ENCODE data around the gene UGT1A8.

UGT1A8 gene

GRCh38 chr2:233803292-233803911 lies 186.0 kb downstream of the UGT1A8 start:
- DNase-seq: no peak

- DNase-seq: no peak
Observed at GRCh38 chr2:233803994-233804393, 186.6 kb downstream of the UGT1A8 start.

- no peak for DNase-seq
Observed at GRCh38 chr2:233807215-233807865, 189.9 kb downstream of the UGT1A8 start.

DNA sequence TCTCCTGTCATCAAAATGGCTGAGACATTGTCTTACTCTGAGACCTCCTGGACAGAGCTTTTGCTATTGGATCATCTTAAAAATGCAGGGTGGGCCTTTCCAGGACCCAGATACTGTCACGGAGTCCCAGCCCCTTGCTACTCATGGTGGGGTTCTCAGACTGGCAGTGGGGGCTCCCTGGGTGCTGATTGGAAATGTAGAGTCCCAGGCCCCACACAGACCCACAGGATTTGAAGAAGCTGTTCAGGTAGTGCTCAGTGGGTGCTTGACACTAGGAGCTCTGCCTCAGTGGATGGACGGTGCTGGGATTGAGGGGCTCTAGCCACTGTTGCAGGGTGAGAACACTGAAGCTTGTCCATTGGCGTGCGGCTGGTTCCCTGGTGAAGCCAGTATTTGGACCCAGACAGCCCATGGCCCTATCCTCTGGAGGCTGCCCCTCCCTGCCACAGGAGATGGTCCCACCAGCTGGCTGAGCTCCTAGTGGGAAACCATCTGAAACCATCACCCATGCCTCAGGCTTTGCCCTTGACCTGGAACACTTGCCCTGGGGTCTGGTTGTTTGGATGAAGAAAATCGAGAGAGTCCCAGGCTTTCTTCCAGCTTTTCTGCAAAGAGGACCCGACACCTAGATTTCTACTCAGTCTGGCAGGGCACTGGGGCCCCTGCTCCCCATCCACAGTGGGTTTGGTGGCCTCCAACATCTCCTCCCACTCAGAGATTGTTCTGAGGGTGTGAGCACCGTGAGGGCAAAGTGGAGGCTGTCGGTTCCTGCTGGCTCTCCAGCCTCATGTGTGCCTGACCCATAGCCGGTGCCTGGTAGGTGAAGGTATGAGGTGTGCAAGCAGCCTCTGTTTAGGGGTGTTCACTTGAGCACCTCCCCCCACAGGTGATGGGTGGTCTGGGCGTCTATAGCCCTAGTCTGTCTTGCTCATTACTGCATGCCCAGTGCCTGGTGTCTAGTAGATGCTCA lies 190.8 kb downstream of the UGT1A8 start:
- no peak for DNase-seq

DNA sequence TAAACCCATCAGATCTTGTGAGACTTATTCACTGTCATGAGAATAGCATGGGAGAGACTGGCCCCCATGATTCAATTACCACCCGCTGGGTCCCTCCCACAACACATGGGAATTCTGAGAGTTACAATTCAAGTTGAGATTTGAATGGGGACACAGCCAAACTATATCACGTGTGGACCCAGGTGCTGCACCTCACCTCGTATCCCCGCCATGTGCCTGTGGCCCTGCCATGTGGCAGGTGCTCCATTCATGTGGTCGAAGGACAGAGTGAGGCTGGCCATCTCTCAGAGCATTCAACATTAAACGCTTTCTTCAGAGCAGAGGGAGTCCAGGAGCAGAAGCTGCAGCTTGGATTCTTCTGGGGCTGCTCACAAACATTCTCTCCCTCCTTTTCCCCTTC lies 193.0 kb downstream of the UGT1A8 start:
- DNase-seq: no peak

GRCh38 chr2:233811087-233811486 lies 193.7 kb downstream of the UGT1A8 start:
- DNase-seq: no peak

DNA sequence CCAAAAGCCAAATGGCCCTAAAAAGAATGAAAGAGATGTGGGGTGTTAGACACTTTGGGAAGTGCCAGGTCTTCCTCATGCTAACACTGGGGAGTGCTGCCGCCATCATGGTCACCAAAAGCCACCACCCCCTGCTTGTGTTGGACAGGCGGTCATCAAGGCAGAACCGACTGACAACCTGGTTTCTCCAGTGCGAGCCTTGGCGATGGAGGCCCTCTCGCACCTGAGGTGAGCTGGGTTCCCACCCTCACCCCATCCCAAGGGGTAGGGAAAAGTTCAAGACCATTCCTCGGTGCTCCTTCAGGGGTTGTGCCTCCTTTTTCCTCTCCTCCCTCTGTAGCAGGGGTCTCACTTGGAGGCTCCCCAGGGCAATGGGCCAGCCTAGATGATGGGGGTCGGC lies 194.3 kb downstream of the UGT1A8 start:
- DNase-seq: no peak

DNA sequence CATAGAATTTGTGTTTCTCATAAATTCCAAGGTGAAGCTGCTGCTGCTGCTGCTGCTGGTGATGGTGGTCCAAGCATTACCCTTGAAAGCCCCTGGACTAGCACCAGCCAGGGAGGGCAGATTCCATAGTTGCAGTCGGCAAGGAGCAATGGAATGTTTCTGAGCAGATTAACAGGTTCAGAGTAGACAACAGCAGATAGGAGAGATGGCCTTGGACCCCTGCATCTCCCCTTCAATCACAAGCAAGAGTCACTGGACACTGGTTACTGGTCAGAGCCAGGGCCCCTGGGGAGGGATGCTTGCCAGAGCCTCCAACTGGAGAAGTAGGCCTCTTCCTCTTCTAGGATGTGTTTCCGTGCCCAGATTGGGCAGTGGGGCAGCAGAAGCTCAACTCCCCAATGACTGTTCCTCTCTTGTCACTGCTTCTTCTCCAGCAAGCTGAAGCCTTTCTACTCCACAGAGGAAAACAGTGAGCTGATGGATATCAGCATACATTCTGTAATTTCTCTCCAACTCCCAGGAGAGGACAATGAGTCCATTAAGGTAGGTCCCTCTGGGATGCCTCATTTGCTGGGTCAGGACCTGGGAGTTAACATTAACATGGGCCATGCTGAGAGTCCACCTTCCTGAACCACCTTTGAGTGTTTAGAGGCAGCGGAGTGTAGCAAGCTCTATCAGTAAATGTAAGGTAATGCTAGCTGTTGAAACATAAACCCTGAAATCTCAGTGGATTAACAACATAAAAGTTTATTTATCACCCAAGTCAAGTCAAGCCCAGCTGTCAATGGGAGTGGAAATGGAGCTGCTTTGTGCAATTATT lies 196.0 kb downstream of the UGT1A8 start:
- no peak for DNase-seq

GRCh38 chr2:233814056-233814835 lies 196.8 kb downstream of the UGT1A8 start:
- DNase-seq: no peak

GRCh38 chr2:233815861-233816260 lies 198.4 kb downstream of the UGT1A8 start:
- DNase-seq: no peak

GRCh38 chr2:233816334-233816733 lies 198.9 kb downstream of the UGT1A8 start:
- no peak for DNase-seq

DNA sequence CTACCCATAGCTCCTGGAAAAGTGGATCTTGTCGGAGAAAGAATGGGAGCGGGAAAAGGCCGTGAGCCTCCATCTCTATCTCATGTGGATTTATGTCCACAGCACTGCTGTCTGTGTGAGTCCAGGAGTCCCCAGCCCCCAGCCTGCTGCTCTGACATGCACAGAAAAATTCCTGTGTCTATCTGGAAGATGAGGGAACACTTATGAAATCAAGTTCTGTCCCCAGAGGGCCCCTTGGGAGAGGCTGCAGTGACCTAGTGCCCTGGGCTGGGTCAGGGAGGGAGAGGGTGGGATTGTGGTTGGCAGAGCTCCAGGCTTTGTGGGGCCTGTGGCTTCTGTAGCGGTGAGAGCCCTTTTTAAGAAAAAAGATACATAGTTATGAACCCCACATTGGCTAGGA lies 199.3 kb downstream of the UGT1A8 start:
- no peak for DNase-seq

- no peak for DNase-seq
Observed at GRCh38 chr2:233817361-233817911, 200.0 kb downstream of the UGT1A8 start.

DNA sequence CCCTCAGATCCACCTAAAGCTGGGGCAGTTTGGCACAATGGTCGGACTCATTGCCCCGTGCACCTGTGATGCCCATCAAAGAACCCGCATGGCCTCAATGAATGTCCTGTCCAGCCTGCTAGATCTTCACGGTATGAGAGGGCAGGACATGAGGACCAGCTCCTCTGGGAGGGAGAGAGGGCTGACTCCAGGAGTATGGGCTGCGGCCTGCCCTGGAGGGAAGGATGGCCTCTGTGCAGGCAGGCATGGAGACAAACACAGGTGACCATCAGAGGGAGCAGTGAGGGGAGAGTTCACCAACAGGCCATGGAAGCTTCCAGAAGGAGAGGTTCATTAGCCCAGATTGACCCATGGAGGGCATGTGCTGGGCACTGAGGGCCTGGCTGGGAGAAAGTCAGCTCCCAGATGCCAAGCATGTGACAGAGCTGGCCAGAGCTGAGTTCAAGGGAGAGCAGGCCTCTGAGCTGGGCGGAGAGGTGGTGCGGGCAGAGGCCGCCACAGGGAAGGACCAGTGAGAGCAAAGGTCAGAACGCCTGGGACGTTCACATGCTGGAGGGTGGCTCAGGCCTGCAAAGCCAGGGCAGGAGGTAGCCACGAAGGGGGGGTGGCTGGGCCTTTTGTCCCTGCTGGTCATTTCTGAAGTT lies 200.7 kb downstream of the UGT1A8 start:
- DNase-seq: no peak

- DNase-seq: no peak
Observed at GRCh38 chr2:233818639-233819621, 201.5 kb downstream of the UGT1A8 start.

GRCh38 chr2:233819884-233820773 lies 202.7 kb downstream of the UGT1A8 start:
- no peak for DNase-seq

- no peak for DNase-seq
Observed at GRCh38 chr2:233820774-233821105, 203.3 kb downstream of the UGT1A8 start.

DNA sequence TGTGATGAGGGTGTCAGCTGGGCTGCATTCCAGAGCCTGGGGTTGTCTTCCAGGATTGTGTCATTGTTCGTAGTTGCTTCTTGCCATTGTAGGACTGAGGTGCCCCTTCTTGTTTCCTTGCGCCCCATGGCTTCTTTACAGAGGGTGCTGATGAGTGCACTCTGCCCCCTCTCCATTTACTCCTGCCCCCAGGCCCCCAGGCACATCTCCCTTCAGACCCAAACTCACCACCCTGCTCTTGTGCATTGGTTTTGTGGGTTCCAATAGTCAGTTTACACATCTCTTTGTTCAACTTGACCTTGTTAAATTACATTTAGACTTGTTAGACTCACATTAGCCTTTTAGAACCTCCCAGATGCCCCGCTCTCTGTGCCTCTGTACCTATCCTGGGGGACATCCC lies 203.8 kb downstream of the UGT1A8 start:
- no peak for DNase-seq

GRCh38 chr2:233821709-233822100 lies 204.3 kb downstream of the UGT1A8 start:
- no peak for DNase-seq

Measured in AML-193 (cell line).